ENCODE measurements around the gene TNF.

TNF gene

DNA sequence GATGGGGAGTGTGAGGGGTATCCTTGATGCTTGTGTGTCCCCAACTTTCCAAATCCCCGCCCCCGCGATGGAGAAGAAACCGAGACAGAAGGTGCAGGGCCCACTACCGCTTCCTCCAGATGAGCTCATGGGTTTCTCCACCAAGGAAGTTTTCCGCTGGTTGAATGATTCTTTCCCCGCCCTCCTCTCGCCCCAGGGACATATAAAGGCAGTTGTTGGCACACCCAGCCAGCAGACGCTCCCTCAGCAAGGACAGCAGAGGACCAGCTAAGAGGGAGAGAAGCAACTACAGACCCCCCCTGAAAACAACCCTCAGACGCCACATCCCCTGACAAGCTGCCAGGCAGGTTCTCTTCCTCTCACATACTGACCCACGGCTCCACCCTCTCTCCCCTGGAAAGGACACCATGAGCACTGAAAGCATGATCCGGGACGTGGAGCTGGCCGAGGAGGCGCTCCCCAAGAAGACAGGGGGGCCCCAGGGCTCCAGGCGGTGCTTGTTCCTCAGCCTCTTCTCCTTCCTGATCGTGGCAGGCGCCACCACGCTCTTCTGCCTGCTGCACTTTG lies at the start of gene TNF:
TSS of gene TNF (plus strand) at position 231 of the 567 bp plus-strand sequence. CDS start at position 408, 177 bp downstream.
- TF ChIP-seq, protein P1, sequence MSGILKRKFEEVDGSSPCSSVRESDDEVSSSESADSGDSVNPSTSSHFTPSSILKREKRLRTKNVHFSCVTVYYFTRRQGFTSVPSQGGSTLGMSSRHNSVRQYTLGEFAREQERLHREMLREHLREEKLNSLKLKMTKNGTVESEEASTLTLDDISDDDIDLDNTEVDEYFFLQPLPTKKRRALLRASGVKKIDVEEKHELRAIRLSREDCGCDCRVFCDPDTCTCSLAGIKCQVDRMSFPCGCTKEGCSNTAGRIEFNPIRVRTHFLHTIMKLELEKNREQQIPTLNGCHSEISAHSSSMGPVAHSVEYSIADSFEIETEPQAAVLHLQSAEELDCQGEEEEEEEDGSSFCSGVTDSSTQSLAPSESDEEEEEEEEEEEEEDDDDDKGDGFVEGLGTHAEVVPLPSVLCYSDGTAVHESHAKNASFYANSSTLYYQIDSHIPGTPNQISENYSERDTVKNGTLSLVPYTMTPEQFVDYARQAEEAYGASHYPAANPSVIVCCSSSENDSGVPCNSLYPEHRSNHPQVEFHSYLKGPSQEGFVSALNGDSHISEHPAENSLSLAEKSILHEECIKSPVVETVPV (CRISPR knock-in tag; IDR thresholded peaks at IDR 0.05), result no peak
- TF ChIP-seq OSR1 (CRISPR knock-in tag; IDR thresholded peaks at IDR 0.05) (no peak), CSDC2 (CRISPR knock-in tag; IDR thresholded peaks at IDR 0.05) (no peak), ZNF70 (CRISPR knock-in tag; IDR thresholded peaks at IDR 0.05) (no peak), ARNTL (CRISPR knock-in tag; IDR thresholded peaks at IDR 0.05; ENCODE audit: borderline replicate concordance, low read depth) (no peak), ESRRG (CRISPR knock-in tag; IDR thresholded peaks at IDR 0.05) (no peak), SNAI2 (CRISPR knock-in tag; IDR thresholded peaks at IDR 0.05) (no peak), RARB (CRISPR knock-in tag; IDR thresholded peaks at IDR 0.05) (no peak), ZC3H10 (CRISPR knock-in tag; IDR thresholded peaks at IDR 0.05) (no peak), BACH2 (CRISPR knock-in tag; IDR thresholded peaks at IDR 0.05; ENCODE audit: borderline replicate concordance) (no peak), TCF4 (CRISPR knock-in tag; IDR thresholded peaks at IDR 0.05; ENCODE audit: borderline replicate concordance) (no peak), ZFP30 (CRISPR knock-in tag; IDR thresholded peaks at IDR 0.05) (no peak), ZFP3 (CRISPR knock-in tag; IDR thresholded peaks at IDR 0.05) (no peak), GLIS3 (CRISPR knock-in tag; IDR thresholded peaks at IDR 0.05) (no peak), TOX (CRISPR knock-in tag; IDR thresholded peaks at IDR 0.05; ENCODE audit: borderline replicate concordance) (no peak), PPARA (CRISPR knock-in tag; IDR thresholded peaks at IDR 0.05; ENCODE audit: borderline replicate concordance) (no peak), ISL1 (CRISPR knock-in tag; IDR thresholded peaks at IDR 0.05) (no peak)
- TF ChIP-seq, protein P2, sequence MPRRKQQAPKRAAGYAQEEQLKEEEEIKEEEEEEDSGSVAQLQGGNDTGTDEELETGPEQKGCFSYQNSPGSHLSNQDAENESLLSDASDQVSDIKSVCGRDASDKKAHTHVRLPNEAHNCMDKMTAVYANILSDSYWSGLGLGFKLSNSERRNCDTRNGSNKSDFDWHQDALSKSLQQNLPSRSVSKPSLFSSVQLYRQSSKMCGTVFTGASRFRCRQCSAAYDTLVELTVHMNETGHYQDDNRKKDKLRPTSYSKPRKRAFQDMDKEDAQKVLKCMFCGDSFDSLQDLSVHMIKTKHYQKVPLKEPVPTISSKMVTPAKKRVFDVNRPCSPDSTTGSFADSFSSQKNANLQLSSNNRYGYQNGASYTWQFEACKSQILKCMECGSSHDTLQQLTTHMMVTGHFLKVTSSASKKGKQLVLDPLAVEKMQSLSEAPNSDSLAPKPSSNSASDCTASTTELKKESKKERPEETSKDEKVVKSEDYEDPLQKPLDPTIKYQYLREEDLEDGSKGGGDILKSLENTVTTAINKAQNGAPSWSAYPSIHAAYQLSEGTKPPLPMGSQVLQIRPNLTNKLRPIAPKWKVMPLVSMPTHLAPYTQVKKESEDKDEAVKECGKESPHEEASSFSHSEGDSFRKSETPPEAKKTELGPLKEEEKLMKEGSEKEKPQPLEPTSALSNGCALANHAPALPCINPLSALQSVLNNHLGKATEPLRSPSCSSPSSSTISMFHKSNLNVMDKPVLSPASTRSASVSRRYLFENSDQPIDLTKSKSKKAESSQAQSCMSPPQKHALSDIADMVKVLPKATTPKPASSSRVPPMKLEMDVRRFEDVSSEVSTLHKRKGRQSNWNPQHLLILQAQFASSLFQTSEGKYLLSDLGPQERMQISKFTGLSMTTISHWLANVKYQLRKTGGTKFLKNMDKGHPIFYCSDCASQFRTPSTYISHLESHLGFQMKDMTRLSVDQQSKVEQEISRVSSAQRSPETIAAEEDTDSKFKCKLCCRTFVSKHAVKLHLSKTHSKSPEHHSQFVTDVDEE (CRISPR knock-in tag; IDR thresholded peaks at IDR 0.05), result no peak
- TF ChIP-seq, protein P3, sequence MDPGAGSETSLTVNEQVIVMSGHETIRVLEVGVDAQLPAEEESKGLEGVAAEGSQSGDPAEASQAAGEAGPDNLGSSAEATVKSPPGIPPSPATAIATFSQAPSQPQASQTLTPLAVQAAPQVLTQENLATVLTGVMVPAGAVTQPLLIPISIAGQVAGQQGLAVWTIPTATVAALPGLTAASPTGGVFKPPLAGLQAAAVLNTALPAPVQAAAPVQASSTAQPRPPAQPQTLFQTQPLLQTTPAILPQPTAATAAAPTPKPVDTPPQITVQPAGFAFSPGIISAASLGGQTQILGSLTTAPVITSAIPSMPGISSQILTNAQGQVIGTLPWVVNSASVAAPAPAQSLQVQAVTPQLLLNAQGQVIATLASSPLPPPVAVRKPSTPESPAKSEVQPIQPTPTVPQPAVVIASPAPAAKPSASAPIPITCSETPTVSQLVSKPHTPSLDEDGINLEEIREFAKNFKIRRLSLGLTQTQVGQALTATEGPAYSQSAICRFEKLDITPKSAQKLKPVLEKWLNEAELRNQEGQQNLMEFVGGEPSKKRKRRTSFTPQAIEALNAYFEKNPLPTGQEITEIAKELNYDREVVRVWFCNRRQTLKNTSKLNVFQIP (CRISPR knock-in tag; IDR thresholded peaks at IDR 0.05; ENCODE audit: borderline replicate concordance, low read depth), result no peak
- no peak for ATAC-seq

DNA sequence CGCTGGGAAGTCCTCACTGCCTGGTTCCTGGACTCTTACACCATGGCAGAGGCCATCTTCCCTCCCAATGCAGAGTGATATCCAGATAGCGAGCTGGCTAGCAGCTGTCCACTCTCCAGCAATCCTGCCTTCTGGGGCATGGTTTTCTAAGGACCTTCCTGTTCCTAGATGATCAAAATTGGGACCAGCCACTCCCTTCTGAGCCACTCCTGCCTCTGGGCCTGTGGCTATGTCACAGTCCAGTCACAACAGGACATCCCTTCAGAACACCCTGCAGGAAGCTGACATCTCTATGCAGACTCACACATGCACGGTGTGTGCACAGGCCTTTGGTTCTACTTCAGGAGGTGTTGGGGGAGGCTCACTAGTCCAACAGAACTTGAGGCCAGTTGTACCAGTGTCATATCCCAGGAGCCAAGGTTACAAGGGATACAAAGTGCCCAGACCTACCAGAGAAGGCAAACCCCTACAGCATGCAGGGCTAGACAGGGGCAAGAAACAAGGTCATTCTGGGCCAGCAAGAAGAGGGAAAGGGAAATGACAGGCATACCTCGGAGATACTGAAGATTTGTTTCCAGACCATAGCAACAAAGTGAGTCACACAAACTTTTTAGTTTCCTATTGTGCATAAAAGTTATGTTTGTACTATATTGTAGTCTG lies 49.3 kb upstream of the TNF start:
- TF ChIP-seq OSR1 (CRISPR knock-in tag; IDR thresholded peaks at IDR 0.05), result no peak
- TF ChIP-seq, protein P3 (CRISPR knock-in tag; IDR thresholded peaks at IDR 0.05; ENCODE audit: borderline replicate concordance, low read depth), result no peak
- TF ChIP-seq ZFP3 (CRISPR knock-in tag; IDR thresholded peaks at IDR 0.05), result no peak
- ATAC-seq, result peak; percentile 58

DNA sequence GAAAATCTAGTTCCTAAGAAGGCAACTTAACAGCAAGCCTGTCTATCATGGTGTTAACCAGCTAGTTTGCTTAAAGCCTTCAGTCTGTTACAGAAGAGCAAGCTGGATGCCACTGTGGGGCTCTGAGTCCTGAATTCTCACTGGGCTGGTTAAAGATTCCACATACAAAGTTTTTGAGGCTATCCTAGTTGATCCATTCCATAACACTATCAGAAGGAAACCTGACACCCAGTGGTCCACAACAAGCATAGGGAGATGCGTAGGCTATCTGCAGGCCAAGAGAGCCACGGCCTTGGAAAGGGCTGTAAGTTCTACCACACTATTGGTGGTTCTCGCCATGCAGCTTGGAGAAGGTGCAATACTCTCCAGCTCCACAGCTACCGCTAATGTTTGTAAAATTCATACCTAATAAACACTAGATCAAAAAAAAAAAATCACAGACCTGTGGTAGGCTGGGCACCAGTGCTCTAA lies 47.0 kb upstream of the TNF start:
- ATAC-seq, result peak; percentile 28
- TF ChIP-seq ZFP3 (CRISPR knock-in tag; IDR thresholded peaks at IDR 0.05) (no peak), BACH2 (CRISPR knock-in tag; IDR thresholded peaks at IDR 0.05; ENCODE audit: borderline replicate concordance) (no peak), OSR1 (CRISPR knock-in tag; IDR thresholded peaks at IDR 0.05) (no peak), ISL1 (CRISPR knock-in tag; IDR thresholded peaks at IDR 0.05) (no peak), ESRRG (CRISPR knock-in tag; IDR thresholded peaks at IDR 0.05) (no peak), RARB (CRISPR knock-in tag; IDR thresholded peaks at IDR 0.05) (no peak), ARNTL (CRISPR knock-in tag; IDR thresholded peaks at IDR 0.05; ENCODE audit: borderline replicate concordance, low read depth) (no peak), PPARA (CRISPR knock-in tag; IDR thresholded peaks at IDR 0.05; ENCODE audit: borderline replicate concordance) (no peak), ZNF565 (CRISPR knock-in tag; conservative IDR thresholded peaks at IDR 0.05; ENCODE audit: low read depth) (no peak), ZFP30 (CRISPR knock-in tag; IDR thresholded peaks at IDR 0.05) (no peak), SNAI2 (CRISPR knock-in tag; IDR thresholded peaks at IDR 0.05) (no peak), TCF4 (CRISPR knock-in tag; IDR thresholded peaks at IDR 0.05; ENCODE audit: borderline replicate concordance) (no peak), CSDC2 (CRISPR knock-in tag; IDR thresholded peaks at IDR 0.05) (no peak)
- TF ChIP-seq, protein P3 (CRISPR knock-in tag; IDR thresholded peaks at IDR 0.05; ENCODE audit: borderline replicate concordance, low read depth), result no peak
- TF ChIP-seq, protein P1 (CRISPR knock-in tag; IDR thresholded peaks at IDR 0.05), result no peak
- TF ChIP-seq, protein P2 (CRISPR knock-in tag; IDR thresholded peaks at IDR 0.05), result no peak
